SK-N-SH (cell line): ENCODE measurements around the gene CACUL1. TPM values are rescaled to one million over a fixed set of nuclear protein-coding genes. Genes with fewer than 3 reads are reported as not detected.

ENCODE experiments used
- CTCF ChIA-PET: fragments of 300-600, 350-600 bp; formaldehyde crosslinking; extraction: SDS; loops from one replicate; lab custom pipeline; 2021; lab: Yijun Ruan, JAX
- POLR2A ChIA-PET: fragments of 350-600 bp; sonication (Branson Sonifier 250); formaldehyde crosslinking; extraction: SDS; loops from one replicate; lab custom pipeline; 2020; ENCODE audit warnings: antibody characterized with exemption, inconsistent platforms; lab: Yijun Ruan, JAX
- DNase-seq: peaks from one replicate; pipeline ENCODE4 v3.0.0; 2012
- H2AFZ ChIP-seq: fragments of 200-600 bp; sonication (generic); 2 replicates; pipeline ENCODE4 v1.8.1; 2016; ENCODE audit warnings: antibody characterized with exemption, mild to moderate bottlenecking, low read depth
- H3F3A ChIP-seq: fragments of 200-600 bp; sonication (generic); replicated peaks from 2 replicates; pipeline ENCODE3; 2016; ENCODE audit warnings: antibody characterized with exemption, mild to moderate bottlenecking; ENCODE audit not compliant: insufficient read depth
- H3K27ac ChIP-seq, 2 experiments: fragments of 200-500 bp in 1 of 2; fragments of 200-600 bp in 1 of 2; sonication (Bioruptor generic) in 1 of 2; sonication (generic), shearing (Covaris generic) in 1 of 2; 2 replicates each; pipeline versions ENCODE4 v1.5.1 to v1.6.1; 2014 to 2016; ENCODE audit warnings: low read depth in 2 of 2, inconsistent platforms in 1 of 2, low read length in 1 of 2, mild to moderate bottlenecking in 1 of 2, mixed read lengths in 1 of 2
- H3K27me3 ChIP-seq: fragments of 200-600 bp; sonication (generic), shearing (Covaris generic); 2 replicates; pipeline ENCODE4 v1.6.1; 2016; ENCODE audit warnings: mixed run types; ENCODE audit not compliant: insufficient read depth
- H3K36me3 ChIP-seq, 2 experiments: fragments of 200-500 bp in 1 of 2; fragments of 200-600 bp in 1 of 2; sonication (Bioruptor generic) in 1 of 2; sonication (generic) in 1 of 2; replicated peaks in 1 of 2; 2 replicates each; pipeline versions ENCODE3 to v1.5.1; 2014 to 2016; ENCODE audit warnings: low read length in 1 of 2, mild to moderate bottlenecking in 1 of 2; ENCODE audit not compliant: insufficient read depth in 2 of 2, control insufficient read depth in 1 of 2
- H3K4me1 ChIP-seq, 2 experiments: fragments of 200-500 bp in 1 of 2; fragments of 200-600 bp in 1 of 2; sonication (Bioruptor generic) in 1 of 2; sonication (generic), shearing (Covaris generic) in 1 of 2; 2 replicates each; pipeline versions ENCODE4 v1.5.1 to v1.6.1; 2014 to 2016; ENCODE audit warnings: low read depth in 1 of 2, low read length in 1 of 2, mixed run types in 1 of 2; ENCODE audit not compliant: insufficient read depth in 2 of 2, control insufficient read depth in 1 of 2
- H3K4me2 ChIP-seq: fragments of 200-600 bp; sonication (generic), shearing (Covaris generic); 2 replicates; pipeline ENCODE4 v1.6.1; 2017; ENCODE audit warnings: mixed run types
- H3K4me3 ChIP-seq, 2 experiments: fragments of 200-500 bp in 1 of 2; fragments of 200-600 bp in 1 of 2; sonication (Bioruptor generic) in 1 of 2; sonication (generic), shearing (Covaris generic) in 1 of 2; 2 replicates each; pipeline versions ENCODE4 v1.5.1 to v1.8.1; 2014 to 2016; ENCODE audit warnings: low read depth in 2 of 2, inconsistent platforms in 1 of 2, low read length in 1 of 2, mild to moderate bottlenecking in 1 of 2, mixed read lengths in 1 of 2, moderate library complexity in 1 of 2
- H3K79me2 ChIP-seq: fragments of 200-600 bp; sonication (generic); 2 replicates; pipeline ENCODE4 v1.8.1; 2017; ENCODE audit warnings: mild to moderate bottlenecking; ENCODE audit not compliant: insufficient read depth
- H3K9ac ChIP-seq: fragments of 200-600 bp; sonication (generic); 2 replicates; pipeline ENCODE4 v1.6.1; 2017; ENCODE audit warnings: mixed run types
- H3K9me2 ChIP-seq: fragments of 200-600 bp; sonication (generic); 2 replicates; pipeline ENCODE4 v1.6.1; 2017; ENCODE audit warnings: mixed run types
- H3K9me3 ChIP-seq: fragments of 200-600 bp; sonication (generic); 2 replicates; pipeline ENCODE4 v1.6.1; 2017; ENCODE audit warnings: mixed run types, mild to moderate bottlenecking, moderate library complexity
- H4K20me1 ChIP-seq: fragments of 200-600 bp; sonication (generic); 2 replicates; pipeline ENCODE4 v1.6.1; 2017; ENCODE audit warnings: mild to moderate bottlenecking, mixed run types; ENCODE audit not compliant: insufficient read depth
- CTCF ChIP-seq: fragments of 200-600 bp; sonication (generic); IDR thresholded peaks from 2 replicates; pipeline ENCODE4 v1.6.1; 2017; ENCODE audit warnings: antibody characterized with exemption, mild to moderate bottlenecking, moderate library complexity
- EZH2phosphoT487 ChIP-seq: fragments of 200-600 bp; sonication (generic); IDR thresholded peaks from 2 replicates; pipeline ENCODE4 v1.6.1; 2017; ENCODE audit warnings: low read depth, mixed run types, mild to moderate bottlenecking, antibody characterized with exemption, moderate library complexity, borderline replicate concordance
- IRF3 ChIP-seq: fragments of 150-350 bp; IDR thresholded peaks from 2 replicates; pipeline ENCODE4 v1.6.1; 2016; ENCODE audit warnings: mild to moderate bottlenecking, low read depth, low read length
- JUND ChIP-seq: IDR thresholded peaks from 2 replicates; pipeline ENCODE4 v1.4.0; 2012
- PBX3 ChIP-seq: IDR thresholded peaks from 2 replicates; pipeline ENCODE4; 2012
- REST ChIP-seq: IDR thresholded peaks from 2 replicates; pipeline ENCODE4 v1.6.1; 2012; ENCODE audit warnings: mild to moderate bottlenecking, low read depth, low read length, moderate library complexity
- RXRA ChIP-seq: IDR thresholded peaks from 2 replicates; pipeline ENCODE4 v1.4.0; 2012; ENCODE audit warnings: low read depth, mild to moderate bottlenecking, borderline replicate concordance
- SIN3A ChIP-seq: IDR thresholded peaks from 2 replicates; pipeline ENCODE4 v1.6.1; 2012; ENCODE audit warnings: low read depth, mild to moderate bottlenecking, low read length, moderate library complexity, borderline replicate concordance
- TAF1 ChIP-seq: IDR thresholded peaks from 2 replicates; pipeline ENCODE4 v1.6.1; 2012; ENCODE audit warnings: low read depth, mild to moderate bottlenecking, low read length, moderate library complexity, borderline replicate concordance
- USF2 ChIP-seq: fragments of 150-350 bp; IDR thresholded peaks from 2 replicates; pipeline ENCODE4 v1.6.1; 2017; ENCODE audit warnings: antibody characterized with exemption, low read length, low read depth, borderline replicate concordance
- WGBS: methylation state at CpG from one replicate; pipeline ENCODE4 v1.1.6; 2017; ENCODE audit warnings: low lambda C conversion rate; 5-methylcytosine and 5-hydroxymethylcytosine counted together
- polyA plus RNA-seq, 3 experiments: library from polyadenylated mRNA; depleted of rRNA; stranded (reverse); fragments of >200 nt; gene quantifications; 2 replicates each; pipeline ENCODE4 v1.2.3, GENCODE V29; 2012

Gene CACUL1
- polyA plus RNA-seq, 1 of the 3 experiments (the other 2 are of a cell fraction), result 2.6 TPM

- no peak overlapping the region for H3K27ac ChIP-seq
- no peak overlapping the region for H3K9ac ChIP-seq
- H2AFZ ChIP-seq, result no peak overlapping the region
- H3K4me3 ChIP-seq, result no peak overlapping the region
- no peak overlapping the region for H3K4me2 ChIP-seq
- no peaks in the 10 kb centered on the region for H3K9me3 ChIP-seq
- DNase-seq, result no peak
- H4K20me1 ChIP-seq, result no peaks in the 10 kb centered on the region
- TF ChIP-seq REST (no peak), CTCF (no peak), RXRA (no peak), SIN3A (no peak), JUND (no peak), TAF1 (no peak), USF2 (no peak), PBX3 (no peak), EZH2phosphoT487 (no peak), IRF3 (no peak)
- ChIA-PET CTCF (interaction anchor here (0.6 to 1.7 kb wide), 6 partner anchors 9 to 81 kb away, joined by 3 to 5 read pairs (median 4); no protein-coding TSS in a partner anchor), POLR2A (no interaction called here)
- no peaks in the 10 kb centered on the region for H3K36me3 ChIP-seq
- no peaks in the 10 kb centered on the region for H3K9me2 ChIP-seq
- H3K27me3 ChIP-seq, result no peaks in the 10 kb centered on the region
- WGBS, result 38% methylated on average over 4 of the region's 4 CpGs
- H3K79me2 ChIP-seq, result no peaks in the 10 kb centered on the region
- peaks cover 0 to 8% of the 10 kb centered on the region in 2 experiments; a peak in 1 of 4 replicates for H3K4me1 ChIP-seq
- H3F3A ChIP-seq, result no peaks in the 10 kb centered on the region
Measured at GRCh38 chr10:118635674-118636402, 118.9 kb downstream of the CACUL1 start.
